HCT116 (cell line): ENCODE results near the gene PRRG4. TPM values are rescaled to one million over a fixed set of nuclear protein-coding genes. Genes with fewer than 3 reads are reported as not detected.

Experiments used
- ATAC-seq: fragments of 200-7000 bp; cut with Tn5 transposase; 2 replicates; pipeline ENCODE4 v1.9.1; 2020; ENCODE audit warnings: mild to moderate bottlenecking, moderate library complexity
- BruUV-seq: library from RNA; stranded (reverse); fragments of 400-500 nt; replicated peaks from 2 replicates; lab custom pipeline; 2021; lab: Mats Ljungman, UMichigan
- CTCF ChIA-PET: fragments of 300-600 bp; sonication (Branson Sonifier 250); formaldehyde crosslinking; loops from one replicate; lab custom pipeline; 2021; ENCODE audit warnings: antibody characterized with exemption; lab: Charles Lee
- POLR2A ChIA-PET: fragments of 300-600, 350-600 bp; sonication (Branson Sonifier 250); formaldehyde crosslinking; loops from one replicate; lab custom pipeline; 2021; ENCODE audit warnings: antibody characterized with exemption; lab: Charles Lee
- RAD21 ChIA-PET, 2 experiments: fragments of 300-600 bp; sonication (Branson Sonifier 250); formaldehyde crosslinking; loops; one replicate each; lab custom pipeline; 2023; ENCODE audit warnings: low total read pairs in 2 of 2; ENCODE audit not compliant: uncharacterized antibody in 2 of 2, unreplicated experiment in 2 of 2, low non-redundant PET in 1 of 2; lab: Charles Lee
- DNase-seq: peaks from one replicate; pipeline ENCODE4 v3.0.0-alpha.2; 2010; ENCODE audit warnings: low read depth, low spot score
- H2AFZ ChIP-seq: fragments of 200-600 bp; shearing (Covaris generic), sonication (generic); 2 replicates; pipeline ENCODE4 v1.6.1; 2017; ENCODE audit warnings: low read depth, mixed run types, mixed read lengths, antibody characterized with exemption, low read length; ENCODE audit not compliant: poor library complexity, severe bottlenecking
- H3K27ac ChIP-seq: 2 replicates; pipeline ENCODE4 v1.5.1; 2012; ENCODE audit warnings: low read depth, low read length
- H3K27me3 ChIP-seq: fragments of 200-600 bp; sonication (generic); 2 replicates; pipeline ENCODE4 v1.6.1; 2016; ENCODE audit warnings: mixed run types, low read length, mixed read lengths; ENCODE audit not compliant: insufficient read depth
- H3K36me3 ChIP-seq, 2 experiments: fragments of 200-500 bp in 1 of 2; fragments of 200-600 bp in 1 of 2; sonication (Bioruptor generic) in 1 of 2; sonication (generic) in 1 of 2; 2 replicates each; pipeline versions ENCODE4 v1.5.1 to v1.6.1; 2014 to 2016; ENCODE audit warnings: low read length in 2 of 2, inconsistent platforms in 1 of 2, mixed read lengths in 1 of 2, mixed run types in 1 of 2; ENCODE audit not compliant: insufficient read depth in 2 of 2, control insufficient read depth in 1 of 2
- H3K4me1 ChIP-seq, 2 experiments: fragments of 200-600 bp in 1 of 2; sonication (generic) in 1 of 2; 2 replicates each; pipeline versions ENCODE4 v1.5.1 to v1.6.1; 2012 to 2017; ENCODE audit warnings: low read length in 2 of 2, inconsistent platforms in 1 of 2, mild to moderate bottlenecking in 1 of 2, mixed read lengths in 1 of 2, mixed run types in 1 of 2, moderate library complexity in 1 of 2; ENCODE audit not compliant: insufficient read depth in 2 of 2, control insufficient read depth in 1 of 2
- H3K4me2 ChIP-seq: fragments of 200-600 bp; sonication (generic); 2 replicates; pipeline ENCODE4 v1.6.1; 2017; ENCODE audit warnings: mixed run types, low read length, mixed read lengths
- H3K4me3 ChIP-seq, 2 experiments: fragments of 200-600 bp in 1 of 2; sonication (generic) in 1 of 2; replicated peaks in 1 of 2; 2 replicates each; pipeline ENCODE4 v1.5.1; 2011 to 2016; ENCODE audit warnings: low read length in 2 of 2, control low read depth in 1 of 2, low read depth in 1 of 2, mild to moderate bottlenecking in 1 of 2, mixed read lengths in 1 of 2, mixed run types in 1 of 2
- H3K79me2 ChIP-seq: fragments of 200-600 bp; sonication (generic); 2 replicates; pipeline ENCODE4 v1.6.1; 2017; ENCODE audit warnings: mild to moderate bottlenecking, mixed run types, low read length, moderate library complexity, mixed read lengths; ENCODE audit not compliant: insufficient read depth
- H3K9ac ChIP-seq: fragments of 200-600 bp; sonication (generic); 2 replicates; pipeline ENCODE4 v1.6.1; 2016; ENCODE audit warnings: low read length, mixed read lengths
- H3K9me2 ChIP-seq: fragments of 200-600 bp; sonication (generic), shearing (Covaris generic); 2 replicates; pipeline ENCODE4 v1.6.1; 2017; ENCODE audit warnings: mixed run types, mild to moderate bottlenecking, moderate library complexity; ENCODE audit not compliant: insufficient read depth
- H3K9me3 ChIP-seq, 2 experiments: fragments of 200-500 bp in 1 of 2; fragments of 200-600 bp in 1 of 2; sonication (Bioruptor generic) in 1 of 2; sonication (generic) in 1 of 2; 2 replicates each; pipeline ENCODE4 v1.6.1; 2014 to 2017; ENCODE audit warnings: low read length in 2 of 2, mixed read lengths in 2 of 2, inconsistent platforms in 1 of 2, low read depth in 1 of 2, mild to moderate bottlenecking in 1 of 2, mixed run types in 1 of 2, moderate library complexity in 1 of 2; ENCODE audit not compliant: control insufficient read depth in 1 of 2, insufficient read depth in 1 of 2
- H4K20me1 ChIP-seq: fragments of 200-600 bp; sonication (generic), shearing (Covaris generic); 2 replicates; pipeline ENCODE4 v1.6.1; 2017; ENCODE audit warnings: mixed run types, mild to moderate bottlenecking, moderate library complexity; ENCODE audit not compliant: insufficient read depth
- CBX3 ChIP-seq: IDR thresholded peaks from 2 replicates; pipeline ENCODE4 v1.6.1; 2012; ENCODE audit warnings: low read depth
- CEBPB ChIP-seq: IDR thresholded peaks from 2 replicates; pipeline ENCODE4 v1.6.1; 2012; ENCODE audit warnings: low read depth
- EGR1 ChIP-seq: IDR thresholded peaks from 2 replicates; pipeline ENCODE4 v1.6.1; 2012; ENCODE audit warnings: low read depth
- EZH2phosphoT487 ChIP-seq: fragments of 200-600 bp; IDR thresholded peaks from 2 replicates; pipeline ENCODE4 v1.6.1; 2018; ENCODE audit warnings: antibody characterized with exemption, borderline replicate concordance
- FOSL1 ChIP-seq: IDR thresholded peaks from 2 replicates; pipeline ENCODE4 v1.6.1; 2012; ENCODE audit warnings: low read depth
- POLR2AphosphoS5 ChIP-seq: IDR thresholded peaks from 2 replicates; pipeline ENCODE4 v1.6.1; 2011; ENCODE audit warnings: mild to moderate bottlenecking, low read depth, low read length, moderate library complexity
- SIN3A ChIP-seq: IDR thresholded peaks from 2 replicates; pipeline ENCODE4 v1.6.1; 2012; ENCODE audit warnings: low read depth
- SRF ChIP-seq: IDR thresholded peaks from 2 replicates; pipeline ENCODE4 v1.6.1; 2012; ENCODE audit warnings: low read depth
- TCF7L2 ChIP-seq: IDR thresholded peaks from 2 replicates; pipeline ENCODE4 v1.7.0; 2011; ENCODE audit warnings: borderline replicate concordance, inconsistent platforms; ENCODE audit not compliant: insufficient read depth, insufficient read length; ENCODE audit errors: extremely low read depth
- YY1 ChIP-seq: IDR thresholded peaks from 2 replicates; pipeline ENCODE4 v1.6.1; 2011; ENCODE audit warnings: low read length, low read depth, moderate library complexity, mild to moderate bottlenecking; ENCODE audit not compliant: insufficient replicate concordance; ENCODE audit errors: extremely low read depth
- ZNF274 ChIP-seq: fragments of 200-500 bp; sonication (Bioruptor generic); IDR thresholded peaks from 2 replicates; pipeline ENCODE4 v1.6.1; 2014; ENCODE audit warnings: mild to moderate bottlenecking, low read depth, low read length, inconsistent platforms
- intact Hi-C: fragments of 100-400 bp; cut with micrococcal nuclease; formaldehyde crosslinking; loops from 2 replicates; pipeline ENCODE4 v1.10.0; 2022
- total RNA-seq: library from RNA; stranded (reverse); gene quantifications from one replicate; pipeline ENCODE4 v1.2.1, GENCODE V29; 2021; ENCODE audit not compliant: unreplicated experiment
- TF ChIP-seq, protein P1 (sequence below): IDR thresholded peaks from 2 replicates; pipeline ENCODE4 v1.6.1; 2011; ENCODE audit warnings: mild to moderate bottlenecking, low read length, moderate library complexity; ENCODE audit not compliant: insufficient replicate concordance; ENCODE audit errors: extremely low read depth

PRRG4 gene
- total RNA-seq, 1 experiment from 2014 or later, result 5.4 TPM

DNA sequence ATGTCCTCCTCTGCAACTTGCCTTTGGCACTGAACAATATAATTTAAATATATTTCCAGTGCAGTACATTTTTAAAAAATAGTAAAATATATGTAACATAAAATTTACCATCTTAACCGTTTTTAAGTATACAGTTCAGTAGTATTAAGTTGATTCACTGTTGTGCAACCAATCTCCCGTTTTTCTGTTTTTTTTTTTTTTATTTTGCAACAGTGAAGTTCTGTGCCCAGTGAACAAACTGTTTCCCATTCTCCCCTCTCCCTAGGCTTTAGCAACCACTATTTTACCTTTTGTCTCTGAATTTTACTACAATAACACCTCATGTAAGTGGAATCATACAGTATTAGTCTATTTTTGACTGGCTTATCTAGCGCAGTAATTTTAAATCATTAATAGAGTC, 13.8 kb downstream of the PRRG4 start:
- DNase-seq (no peak), ATAC-seq (no peak)
- TF ChIP-seq CEBPB (no peak), EZH2phosphoT487 (no peak), SIN3A (no peak), TCF7L2 (no peak), CBX3 (no peak), SRF (no peak), POLR2AphosphoS5 (no peak), FOSL1 (no peak)
- TF ChIP-seq, protein P1, sequence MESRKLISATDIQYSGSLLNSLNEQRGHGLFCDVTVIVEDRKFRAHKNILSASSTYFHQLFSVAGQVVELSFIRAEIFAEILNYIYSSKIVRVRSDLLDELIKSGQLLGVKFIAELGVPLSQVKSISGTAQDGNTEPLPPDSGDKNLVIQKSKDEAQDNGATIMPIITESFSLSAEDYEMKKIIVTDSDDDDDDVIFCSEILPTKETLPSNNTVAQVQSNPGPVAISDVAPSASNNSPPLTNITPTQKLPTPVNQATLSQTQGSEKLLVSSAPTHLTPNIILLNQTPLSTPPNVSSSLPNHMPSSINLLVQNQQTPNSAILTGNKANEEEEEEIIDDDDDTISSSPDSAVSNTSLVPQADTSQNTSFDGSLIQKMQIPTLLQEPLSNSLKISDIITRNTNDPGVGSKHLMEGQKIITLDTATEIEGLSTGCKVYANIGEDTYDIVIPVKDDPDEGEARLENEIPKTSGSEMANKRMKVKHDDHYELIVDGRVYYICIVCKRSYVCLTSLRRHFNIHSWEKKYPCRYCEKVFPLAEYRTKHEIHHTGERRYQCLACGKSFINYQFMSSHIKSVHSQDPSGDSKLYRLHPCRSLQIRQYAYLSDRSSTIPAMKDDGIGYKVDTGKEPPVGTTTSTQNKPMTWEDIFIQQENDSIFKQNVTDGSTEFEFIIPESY, result no peak
- H3K79me2 ChIP-seq, result no peaks in the 10 kb centered on the region
- no peaks in the 10 kb centered on the region; a peak in 1 of 4 replicates for H3K36me3 ChIP-seq
- no peak overlapping the region for H3K4me3 ChIP-seq
- POLR2A ChIA-PET, result no interaction called here
- H4K20me1 ChIP-seq, result no peaks in the 10 kb centered on the region
- no peaks in the 10 kb centered on the region for H3K9me3 ChIP-seq
- no peak overlapping the region for H3K9ac ChIP-seq
- peaks cover 8% of the 10 kb centered on the region in 2 experiments for H3K4me1 ChIP-seq
- CTCF ChIA-PET, result no interaction called here
- intact Hi-C loops, result no loop called here
- BruUV-seq, result no TSS peak
- H3K27me3 ChIP-seq, result no peaks in the 10 kb centered on the region
- H2AFZ ChIP-seq, result no peak overlapping the region
- no peak overlapping the region for H3K27ac ChIP-seq
- RAD21 ChIA-PET, result no interaction called here
- no peaks in the 10 kb centered on the region for H3K9me2 ChIP-seq
- no peak overlapping the region for H3K4me2 ChIP-seq

DNA sequence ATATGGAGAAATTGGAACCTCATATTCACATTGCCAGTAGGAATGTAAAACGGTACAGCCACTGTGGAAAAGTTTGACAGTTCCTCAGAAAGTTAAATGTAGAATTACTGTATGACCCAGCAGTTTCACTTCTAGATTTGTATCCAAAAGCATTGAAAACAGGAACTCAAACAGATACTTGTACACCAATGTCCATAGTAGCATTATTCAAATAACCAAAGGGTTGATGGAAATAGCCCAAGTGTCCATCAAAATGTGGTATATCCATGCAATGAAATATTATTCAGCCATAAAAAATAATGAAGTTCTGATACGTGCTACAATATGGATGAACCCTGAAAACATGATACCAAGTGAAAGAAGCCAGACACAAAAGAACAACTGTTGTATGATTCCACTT, 17.8 kb downstream of the PRRG4 start:
- no peak for DNase-seq
- POLR2A ChIA-PET, result no interaction called here

More for the DNA sequence above, 17.8 kb downstream of the PRRG4 start:
- Histone ChIP-seq H2AFZ (no peak overlapping the region), H4K20me1 (peaks cover 6% of the 10 kb centered on the region; the same call in 1 of the 2 replicates), H3K9ac (no peak overlapping the region), H3K4me3 (no peak overlapping the region), H3K4me2 (no peak overlapping the region), H3K9me3 (no peaks in the 10 kb centered on the region), H3K27me3 (no peaks in the 10 kb centered on the region), H3K27ac (no peak overlapping the region), H3K9me2 (no peaks in the 10 kb centered on the region), H3K79me2 (no peaks in the 10 kb centered on the region), H3K4me1 (peaks cover 0 to 7% of the 10 kb centered on the region in 2 experiments; a peak in 3 of 4 replicates), H3K36me3 (no peaks in the 10 kb centered on the region; a peak in 1 of 4 replicates)
- RAD21 ChIA-PET, result no interaction called here
- intact Hi-C loops, result no loop called here
- TF ChIP-seq YY1, result no peak
- TF ChIP-seq ZNF274, result no peak
- TF ChIP-seq EGR1, result no peak
- no peak for ATAC-seq
- BruUV-seq, result no TSS peak
- CTCF ChIA-PET, result no interaction called here
